ENCODE data around the gene CNOT4.

Gene CNOT4

GRCh38 chr7:135317676-135318325, 192.1 kb downstream of the CNOT4 start:
- DNase-seq = no peak

- DNase-seq = no peak
Observed at GRCh38 chr7:135316648-135317313, 193.1 kb downstream of the CNOT4 start.

- DNase-seq = no peak
Observed at GRCh38 chr7:135313971-135314370, 195.9 kb downstream of the CNOT4 start.
